ENCODE data around the gene ALK. TPM values are rescaled to one million over a fixed set of nuclear protein-coding genes. Genes with fewer than 3 reads are reported as not detected.

The ALK gene
- total and polyA plus RNA-seq, 2 donors (not counting 1 experiment from before 2014, with no cell fraction given) = under 0.01 to 0.02 TPM

GRCh38 chr2:29336341-29337241, 584.8 kb downstream of the ALK start:
- DNase-seq (ENCODE audit: low read depth in 2 of 2) = no peak
- Histone ChIP-seq H3K9me3 (ENCODE audit: control insufficient read depth, insufficient read depth, low read depth, low read length) (no peaks in the 10 kb centered on the region), H3K36me3 (ENCODE audit: control insufficient read depth, insufficient read depth, low read length) (no peaks in the 10 kb centered on the region), H4K20me1 (ENCODE audit: control insufficient read depth, extremely low read depth, insufficient read depth, low read length) (no peaks in the 10 kb centered on the region), H3K9ac (ENCODE audit: insufficient read depth, low read length) (no peak overlapping the region), H3K79me2 (ENCODE audit: control insufficient read depth, insufficient read depth, low read length) (no peaks in the 10 kb centered on the region), H3K27ac (ENCODE audit: insufficient read depth, low read length) (no peak overlapping the region), H3K27me3 (ENCODE audit: control insufficient read depth, insufficient read depth, low read length) (peaks cover 2% of the 10 kb centered on the region), H3K4me2 (ENCODE audit: extremely low read depth, insufficient read depth, low read length) (no peak overlapping the region), H3K4me3 (replicated peaks in 1 of 4; ENCODE audit: control extremely low read depth in 1 of 4, insufficient read depth in 1 of 4, low read depth in 3 of 4, low read length in 4 of 4) (no peak overlapping the region), H2AFZ (ENCODE audit: low read length) (no peak overlapping the region), H3K4me1 (ENCODE audit: control insufficient read depth, extremely low read depth, insufficient read depth, low read length) (no peaks in the 10 kb centered on the region)
- no peak for TF ChIP-seq EZH2 (IDR thresholded peaks at IDR 0.05; ENCODE audit: low read length, missing control alignments)
- no peak for TF ChIP-seq CTCF (conservative IDR thresholded peaks at IDR 0.05 in 1 of 2, IDR thresholded peaks at IDR 0.05 in 1 of 2; ENCODE audit: low read depth in 1 of 2, low read length in 2 of 2)

GRCh38 chr2:29335396-29335795, 586.0 kb downstream of the ALK start:
- no peak overlapping the region for H3K9ac ChIP-seq (ENCODE audit: insufficient read depth, low read length)
- H2AFZ ChIP-seq (ENCODE audit: low read length) = no peak overlapping the region
- DNase-seq (ENCODE audit: low read depth in 2 of 2) = no peak
- H4K20me1 ChIP-seq (ENCODE audit: control insufficient read depth, extremely low read depth, insufficient read depth, low read length) = no peaks in the 10 kb centered on the region
- no peaks in the 10 kb centered on the region for H3K4me1 ChIP-seq (ENCODE audit: control insufficient read depth, extremely low read depth, insufficient read depth, low read length)
- no peak overlapping the region for H3K4me3 ChIP-seq (replicated peaks in 1 of 4; ENCODE audit: control extremely low read depth in 1 of 4, insufficient read depth in 1 of 4, low read depth in 3 of 4, low read length in 4 of 4)
- no peaks in the 10 kb centered on the region for H3K36me3 ChIP-seq (ENCODE audit: control insufficient read depth, insufficient read depth, low read length)
- H3K4me2 ChIP-seq (ENCODE audit: extremely low read depth, insufficient read depth, low read length) = no peak overlapping the region
- peaks cover 2% of the 10 kb centered on the region for H3K27me3 ChIP-seq (ENCODE audit: control insufficient read depth, insufficient read depth, low read length)
- no peaks in the 10 kb centered on the region for H3K9me3 ChIP-seq (ENCODE audit: control insufficient read depth, insufficient read depth, low read depth, low read length)
- H3K27ac ChIP-seq (ENCODE audit: insufficient read depth, low read length) = no peak overlapping the region
- no peaks in the 10 kb centered on the region for H3K79me2 ChIP-seq (ENCODE audit: control insufficient read depth, insufficient read depth, low read length)
- no peak for TF ChIP-seq CTCF (conservative IDR thresholded peaks at IDR 0.05 in 1 of 2, IDR thresholded peaks at IDR 0.05 in 1 of 2; ENCODE audit: low read depth in 1 of 2, low read length in 2 of 2)
- TF ChIP-seq EZH2 (IDR thresholded peaks at IDR 0.05; ENCODE audit: low read length, missing control alignments) = no peak

GRCh38 chr2:29334706-29335105, 586.7 kb downstream of the ALK start:
- Histone ChIP-seq H3K9ac (ENCODE audit: insufficient read depth, low read length) (no peak overlapping the region), H3K4me2 (ENCODE audit: extremely low read depth, insufficient read depth, low read length) (no peak overlapping the region), H2AFZ (ENCODE audit: low read length) (no peak overlapping the region), H3K4me1 (ENCODE audit: control insufficient read depth, extremely low read depth, insufficient read depth, low read length) (no peaks in the 10 kb centered on the region), H3K27me3 (ENCODE audit: control insufficient read depth, insufficient read depth, low read length) (no peaks in the 10 kb centered on the region), H3K79me2 (ENCODE audit: control insufficient read depth, insufficient read depth, low read length) (no peaks in the 10 kb centered on the region), H4K20me1 (ENCODE audit: control insufficient read depth, extremely low read depth, insufficient read depth, low read length) (no peaks in the 10 kb centered on the region), H3K9me3 (ENCODE audit: control insufficient read depth, insufficient read depth, low read depth, low read length) (no peaks in the 10 kb centered on the region), H3K27ac (ENCODE audit: insufficient read depth, low read length) (no peak overlapping the region), H3K4me3 (replicated peaks in 1 of 4; ENCODE audit: control extremely low read depth in 1 of 4, insufficient read depth in 1 of 4, low read depth in 3 of 4, low read length in 4 of 4) (no peak overlapping the region), H3K36me3 (ENCODE audit: control insufficient read depth, insufficient read depth, low read length) (no peaks in the 10 kb centered on the region)
- DNase-seq (ENCODE audit: low read depth in 2 of 2) = no peak
- TF ChIP-seq CTCF (conservative IDR thresholded peaks at IDR 0.05 in 1 of 2, IDR thresholded peaks at IDR 0.05 in 1 of 2; ENCODE audit: low read depth in 1 of 2, low read length in 2 of 2) = no peak
- no peak for TF ChIP-seq EZH2 (IDR thresholded peaks at IDR 0.05; ENCODE audit: low read length, missing control alignments)
